ENCODE data around the gene LHX5. TPM values are rescaled to one million over a fixed set of nuclear protein-coding genes. Genes with fewer than 3 reads are reported as not detected.

Gene LHX5
- polyA plus RNA-seq, 1 donor: not detected

- 0% methylated on average over 1 of the region's 41 CpGs for WGBS (ENCODE audit: insufficient coverage, low lambda C conversion rate)
- Histone ChIP-seq H3K36me3 (ENCODE audit: control insufficient read depth, insufficient read depth, low read length) (no peaks in the 10 kb centered on the region), H3K4me1 (ENCODE audit: control insufficient read depth, insufficient read depth, low read length) (no peaks in the 10 kb centered on the region), H3K27ac (ENCODE audit: low read length) (no peak overlapping the region), H3K27me3 (ENCODE audit: control insufficient read depth, insufficient read depth, low read length) (peaks cover 79% of the 10 kb centered on the region), H3K4me3 (ENCODE audit: low read length) (no peak overlapping the region), H3K9me3 (ENCODE audit: control insufficient read depth, low read depth, low read length) (no peaks in the 10 kb centered on the region)
- DNase-seq: no peak
Measured at GRCh38 chr12:113478351-113479011, 6.8 kb upstream of the LHX5 start.

- Histone ChIP-seq H3K4me3 (ENCODE audit: low read length) (no peak overlapping the region), H3K27me3 (ENCODE audit: control insufficient read depth, insufficient read depth, low read length) (peaks cover 85% of the 10 kb centered on the region), H3K36me3 (ENCODE audit: control insufficient read depth, insufficient read depth, low read length) (no peaks in the 10 kb centered on the region), H3K4me1 (ENCODE audit: control insufficient read depth, insufficient read depth, low read length) (no peaks in the 10 kb centered on the region), H3K9me3 (ENCODE audit: control insufficient read depth, low read depth, low read length) (no peaks in the 10 kb centered on the region), H3K27ac (ENCODE audit: low read length) (no peak overlapping the region)
- whole genome bisulfite sequencing (ENCODE audit: insufficient coverage, low lambda C conversion rate): no CpG with 5 or more reads among the region's 3 CpGs
- DNase-seq: no peak
Measured at GRCh38 chr12:113477842-113478215, 6.2 kb upstream of the LHX5 start.

- no peaks in the 10 kb centered on the region for H3K4me1 ChIP-seq (ENCODE audit: control insufficient read depth, insufficient read depth, low read length)
- H3K36me3 ChIP-seq (ENCODE audit: control insufficient read depth, insufficient read depth, low read length): no peaks in the 10 kb centered on the region
- DNase-seq: no peak
- no CpG with 5 or more reads among the region's 7 CpGs for WGBS (ENCODE audit: insufficient coverage, low lambda C conversion rate)
- peaks cover 88% of the 10 kb centered on the region for H3K27me3 ChIP-seq (ENCODE audit: control insufficient read depth, insufficient read depth, low read length)
- H3K27ac ChIP-seq (ENCODE audit: low read length): no peak overlapping the region
- H3K4me3 ChIP-seq (ENCODE audit: low read length): no peak overlapping the region
- no peaks in the 10 kb centered on the region for H3K9me3 ChIP-seq (ENCODE audit: control insufficient read depth, low read depth, low read length)
Measured at GRCh38 chr12:113477171-113477841, 5.6 kb upstream of the LHX5 start.

GRCh38 chr12:113476176-113476986, 4.7 kb upstream of the LHX5 start:
- DNase-seq: no peak
- Histone ChIP-seq H3K27ac (ENCODE audit: low read length) (no peak overlapping the region), H3K27me3 (ENCODE audit: control insufficient read depth, insufficient read depth, low read length) (peaks cover 95% of the 10 kb centered on the region), H3K4me1 (ENCODE audit: control insufficient read depth, insufficient read depth, low read length) (no peaks in the 10 kb centered on the region), H3K36me3 (ENCODE audit: control insufficient read depth, insufficient read depth, low read length) (no peaks in the 10 kb centered on the region), H3K9me3 (ENCODE audit: control insufficient read depth, low read depth, low read length) (no peaks in the 10 kb centered on the region), H3K4me3 (ENCODE audit: low read length) (no peak overlapping the region)
- WGBS (ENCODE audit: insufficient coverage, low lambda C conversion rate): no CpG with 5 or more reads among the region's 58 CpGs

- Histone ChIP-seq H3K36me3 (ENCODE audit: control insufficient read depth, insufficient read depth, low read length) (no peaks in the 10 kb centered on the region), H3K4me3 (ENCODE audit: low read length) (no peak overlapping the region), H3K27ac (ENCODE audit: low read length) (no peak overlapping the region), H3K4me1 (ENCODE audit: control insufficient read depth, insufficient read depth, low read length) (no peaks in the 10 kb centered on the region), H3K9me3 (ENCODE audit: control insufficient read depth, low read depth, low read length) (peaks cover 4% of the 10 kb centered on the region), H3K27me3 (ENCODE audit: control insufficient read depth, insufficient read depth, low read length) (peaks cover 96% of the 10 kb centered on the region)
- WGBS (ENCODE audit: insufficient coverage, low lambda C conversion rate): no CpG with 5 or more reads among the region's 50 CpGs
- no peak for DNase-seq
Measured at GRCh38 chr12:113475451-113476175, 3.9 kb upstream of the LHX5 start.

- WGBS (ENCODE audit: insufficient coverage, low lambda C conversion rate): 0% methylated on average over 3 of the region's 19 CpGs
- DNase-seq: no peak
- Histone ChIP-seq H3K27ac (ENCODE audit: low read length) (no peak overlapping the region), H3K9me3 (ENCODE audit: control insufficient read depth, low read depth, low read length) (peaks cover 4% of the 10 kb centered on the region), H3K27me3 (ENCODE audit: control insufficient read depth, insufficient read depth, low read length) (peaks cover 97% of the 10 kb centered on the region), H3K4me1 (ENCODE audit: control insufficient read depth, insufficient read depth, low read length) (no peaks in the 10 kb centered on the region), H3K36me3 (ENCODE audit: control insufficient read depth, insufficient read depth, low read length) (no peaks in the 10 kb centered on the region), H3K4me3 (ENCODE audit: low read length) (no peak overlapping the region)
Measured at GRCh38 chr12:113474635-113475436, 3.2 kb upstream of the LHX5 start.

GRCh38 chr12:113473942-113474341, 2.3 kb upstream of the LHX5 start:
- WGBS (ENCODE audit: insufficient coverage, low lambda C conversion rate): 2% methylated on average over 3 of the region's 9 CpGs

GRCh38 chr12:113473400-113473799, 1.7 kb upstream of the LHX5 start:
- Histone ChIP-seq H3K27ac (ENCODE audit: low read length) (no peak overlapping the region), H3K4me1 (ENCODE audit: control insufficient read depth, insufficient read depth, low read length) (no peaks in the 10 kb centered on the region), H3K36me3 (ENCODE audit: control insufficient read depth, insufficient read depth, low read length) (no peaks in the 10 kb centered on the region), H3K4me3 (ENCODE audit: low read length) (no peak overlapping the region), H3K9me3 (ENCODE audit: control insufficient read depth, low read depth, low read length) (peaks cover 4% of the 10 kb centered on the region), H3K27me3 (ENCODE audit: control insufficient read depth, insufficient read depth, low read length) (peaks cover 97% of the 10 kb centered on the region)
- DNase-seq: no peak
- no CpG with 5 or more reads among the region's 6 CpGs for WGBS (ENCODE audit: insufficient coverage, low lambda C conversion rate)

More at GRCh38 chr12:113473942-113474341, 2.3 kb upstream of the LHX5 start:
- Histone ChIP-seq H3K36me3 (ENCODE audit: control insufficient read depth, insufficient read depth, low read length) (no peaks in the 10 kb centered on the region), H3K4me1 (ENCODE audit: control insufficient read depth, insufficient read depth, low read length) (no peaks in the 10 kb centered on the region), H3K27ac (ENCODE audit: low read length) (no peak overlapping the region), H3K9me3 (ENCODE audit: control insufficient read depth, low read depth, low read length) (peaks cover 4% of the 10 kb centered on the region), H3K4me3 (ENCODE audit: low read length) (no peak overlapping the region), H3K27me3 (ENCODE audit: control insufficient read depth, insufficient read depth, low read length) (peaks cover 97% of the 10 kb centered on the region)
- no peak for DNase-seq

- Histone ChIP-seq H3K9me3 (ENCODE audit: control insufficient read depth, low read depth, low read length) (peaks cover 10% of the 10 kb centered on the region), H3K27ac (ENCODE audit: low read length) (no peak overlapping the region), H3K36me3 (ENCODE audit: control insufficient read depth, insufficient read depth, low read length) (no peaks in the 10 kb centered on the region), H3K27me3 (ENCODE audit: control insufficient read depth, insufficient read depth, low read length) (peaks cover 97% of the 10 kb centered on the region), H3K4me1 (ENCODE audit: control insufficient read depth, insufficient read depth, low read length) (no peaks in the 10 kb centered on the region), H3K4me3 (ENCODE audit: low read length) (no peak overlapping the region)
- WGBS (ENCODE audit: insufficient coverage, low lambda C conversion rate): no CpG with 5 or more reads among the region's 51 CpGs
- DNase-seq: no peak
Measured at GRCh38 chr12:113472191-113473121, 785 bp upstream of the LHX5 start.
